Endothelial cell of umbilical vein (primary cell): ENCODE measurements around the gene S100A7. TPM values are rescaled to one million over a fixed set of nuclear protein-coding genes. Genes with fewer than 3 reads are reported as not detected.

Source experiments
- BruUV-seq: library from RNA; stranded (reverse); fragments of 400-500 nt; replicated peaks from 2 replicates; lab custom pipeline; 2021; lab: Mats Ljungman, UMichigan
- CTCF ChIA-PET: fragments of 300-600, 350-600 bp; sonication (Branson Sonifier 250); formaldehyde crosslinking; loops from one replicate; lab custom pipeline; 2021; ENCODE audit warnings: antibody characterized with exemption, inconsistent platforms; lab: Charles Lee
- POLR2A ChIA-PET: fragments of 300-600, 350-600 bp; sonication (Branson Sonifier 250); formaldehyde crosslinking; loops from one replicate; lab custom pipeline; 2021; ENCODE audit warnings: antibody characterized with exemption, inconsistent platforms; lab: Charles Lee
- DNase-seq: peaks from one replicate; pipeline ENCODE4 v3.0.0-alpha.2; 2011; ENCODE audit warnings: low read depth, low spot score
- FAIRE-seq: peaks from 2 replicates; lab custom pipeline; 2011; peaks lifted over from hg19 to GRCh38; lab: Jason Lieb, UNC
- H2AFZ ChIP-seq: 2 replicates; pipeline ENCODE4 v1.6.0; 2012; ENCODE audit warnings: low read depth, low read length, control low read depth, inconsistent platforms
- H3K27ac ChIP-seq: 2 replicates; pipeline ENCODE4 v1.5.1; 2011; ENCODE audit warnings: low read depth, mild to moderate bottlenecking, control low read depth, low read length, moderate library complexity; ENCODE audit not compliant: insufficient read depth
- H3K27me3 ChIP-seq, 2 experiments: 2 replicates each; pipeline versions ENCODE4 v1.6.0 to v1.6.1; 2011; ENCODE audit warnings: low read length in 2 of 2, mixed read lengths in 1 of 2; ENCODE audit not compliant: control insufficient read depth in 2 of 2, insufficient read depth in 2 of 2
- H3K36me3 ChIP-seq, 2 experiments: 2 replicates in 1 of 2; 3 replicates in 1 of 2; pipeline ENCODE4 v1.5.1; 2011; ENCODE audit warnings: low read length in 2 of 2, mild to moderate bottlenecking in 1 of 2, moderate library complexity in 1 of 2; ENCODE audit not compliant: control insufficient read depth in 2 of 2, insufficient read depth in 2 of 2; ENCODE audit errors: extremely low read depth in 1 of 2
- H3K4me1 ChIP-seq: 3 replicates; pipeline ENCODE4 v1.5.1; 2011; ENCODE audit warnings: mild to moderate bottlenecking, low read length; ENCODE audit not compliant: control insufficient read depth, insufficient read depth; ENCODE audit errors: extremely low read depth
- H3K4me2 ChIP-seq: 2 replicates; pipeline ENCODE4 v1.6.1; 2011; ENCODE audit warnings: low read length, control low read depth, mixed read lengths; ENCODE audit not compliant: insufficient read depth
- H3K4me3 ChIP-seq, 3 experiments: fragments of 200-600 bp in 1 of 3; sonication (generic), shearing (Covaris generic) in 1 of 3; replicated peaks in 1 of 3; 2 replicates each; pipeline ENCODE4 v1.5.1; 2011 to 2016; ENCODE audit warnings: control low read depth in 3 of 3, low read length in 3 of 3, mild to moderate bottlenecking in 2 of 3, inconsistent platforms in 1 of 3, low read depth in 1 of 3, moderate library complexity in 1 of 3; ENCODE audit not compliant: insufficient read depth in 1 of 3
- H3K79me2 ChIP-seq: 2 replicates; pipeline ENCODE4 v1.6.0; 2012; ENCODE audit warnings: low read length, inconsistent platforms; ENCODE audit not compliant: control insufficient read depth, insufficient read depth
- H3K9ac ChIP-seq: replicated peaks from 2 replicates; pipeline ENCODE3; 2011; ENCODE audit warnings: low read length, control low read depth; ENCODE audit not compliant: insufficient read depth; ENCODE audit errors: extremely low read depth
- H3K9me1 ChIP-seq: replicated peaks from 3 replicates; pipeline ENCODE4 v1.6.0; 2011; ENCODE audit warnings: mild to moderate bottlenecking, low read length; ENCODE audit not compliant: control insufficient read depth, insufficient read depth; ENCODE audit errors: extremely low read depth
- H3K9me3 ChIP-seq: replicated peaks from 2 replicates; pipeline ENCODE4 v1.5.1; 2012; ENCODE audit warnings: low read length, inconsistent platforms; ENCODE audit not compliant: control insufficient read depth, insufficient read depth
- H4K20me1 ChIP-seq: replicated peaks from 2 replicates; pipeline ENCODE3; 2011; ENCODE audit warnings: mild to moderate bottlenecking, low read length; ENCODE audit not compliant: control insufficient read depth, insufficient read depth; ENCODE audit errors: extremely low read depth
- CTCF ChIP-seq, 2 donors: IDR thresholded peaks; 1 replicate in 1 of 2; 2 replicates in 1 of 2; pipeline ENCODE4 v1.5.1; 2011; ENCODE audit warnings: low read length in 2 of 2, mild to moderate bottlenecking in 2 of 2, moderate library complexity in 2 of 2, control low read depth in 1 of 2, inconsistent platforms in 1 of 2, low read depth in 1 of 2; ENCODE audit not compliant: insufficient read depth in 1 of 2; ENCODE audit errors: extremely low read depth in 1 of 2
- EZH2 ChIP-seq: IDR thresholded peaks from 2 replicates; pipeline ENCODE4 v1.6.1; 2012; ENCODE audit warnings: borderline replicate concordance, low read depth, mild to moderate bottlenecking, moderate library complexity, low read length, inconsistent platforms; ENCODE audit not compliant: severe bottlenecking
- FOS ChIP-seq: IDR thresholded peaks from 2 replicates; pipeline ENCODE4 v1.6.1; 2011; ENCODE audit warnings: mild to moderate bottlenecking, low read length, moderate library complexity, borderline replicate concordance; ENCODE audit not compliant: insufficient read depth
- GATA2 ChIP-seq: IDR thresholded peaks from 2 replicates; pipeline ENCODE4 v1.7.0; 2011; ENCODE audit warnings: low read depth, mild to moderate bottlenecking, moderate library complexity, mixed read lengths, low read length; ENCODE audit not compliant: insufficient read length, insufficient read depth
- JUN ChIP-seq: IDR thresholded peaks from 2 replicates; pipeline ENCODE4 v1.6.1; 2011; ENCODE audit warnings: borderline replicate concordance, low read depth; ENCODE audit not compliant: insufficient read length, insufficient read depth
- MAX ChIP-seq: IDR thresholded peaks from 2 replicates; pipeline ENCODE4 v1.6.1; 2011; ENCODE audit not compliant: insufficient read depth, insufficient read length
- MYC ChIP-seq: IDR thresholded peaks from one replicate; pipeline ENCODE4 v1.6.1; 2011; ENCODE audit warnings: mild to moderate bottlenecking, low read depth, low read length
- POLR2A ChIP-seq: IDR thresholded peaks from 2 replicates; pipeline ENCODE4 v1.6.1; 2012; ENCODE audit warnings: low read depth, mild to moderate bottlenecking, control low read depth, low read length
- POLR2AphosphoS5 ChIP-seq: IDR thresholded peaks from 2 replicates; pipeline ENCODE4 v1.6.1; 2012; ENCODE audit warnings: low read depth, mild to moderate bottlenecking, control low read depth, low read length, moderate library complexity; ENCODE audit not compliant: insufficient read depth
- dilution Hi-C: fragments of 300-500 bp; cut with MboI; formaldehyde crosslinking; loops from one replicate; pipeline ENCODE4 v1.15.0; 2019; ENCODE audit warnings: low sequenced_read_pairs; ENCODE audit not compliant: extremely low pct_ligation_motif_present
- intact Hi-C: fragments of 100-400 bp; cut with micrococcal nuclease; formaldehyde crosslinking; loops from one replicate; pipeline ENCODE4 v1.10.0; 2022
- polyA plus RNA-seq, 4 experiments: library from polyadenylated mRNA; depleted of rRNA in 3 of 4; stranded (reverse) in 3 of 4; unstranded in 1 of 4; fragments of >200 nt; gene quantifications; 2 replicates each; pipeline versions ENCODE4 v1.2.1 to v1.2.3, GENCODE V29; 2011 to 2012; ENCODE audit warnings: missing spikeins in 1 of 4
- total RNA-seq: library from RNA; stranded (reverse); gene quantifications from 2 replicates; pipeline ENCODE4 v1.2.3, GENCODE V29; 2021

The S100A7 gene
- total and polyA plus RNA-seq, 2 donors (not counting 3 experiments of a cell fraction or from before 2014, with no cell fraction given), result not detected

DNA sequence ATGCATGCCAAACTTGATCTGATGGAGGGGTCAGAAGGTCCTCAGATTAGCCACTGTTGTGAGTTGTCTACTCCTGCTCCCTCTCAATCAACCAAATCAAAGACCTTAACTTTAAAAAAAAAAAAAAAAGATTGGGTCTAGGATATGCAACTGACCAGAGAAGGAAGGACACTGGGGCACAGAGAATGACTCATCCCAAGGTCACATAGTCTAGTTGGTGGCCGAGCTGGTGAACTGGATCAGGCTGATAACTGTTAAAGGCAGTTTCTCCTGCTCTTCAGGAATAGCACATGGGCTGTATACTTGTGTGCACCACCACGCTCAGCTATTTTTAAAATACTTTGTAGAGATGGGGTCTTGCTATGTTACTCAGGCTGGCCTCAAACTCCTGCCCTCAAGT, 14.8 kb upstream of the S100A7 start:
- intact Hi-C loops, result no loop called here
- Histone ChIP-seq H3K4me2 (no peak overlapping the region), H3K9me3 (no peaks in the 10 kb centered on the region), H3K27ac (no peak overlapping the region), H4K20me1 (no peaks in the 10 kb centered on the region), H3K9ac (no peak overlapping the region), H3K27me3 (peaks cover 4% of the 10 kb centered on the region in 2 experiments), H3K9me1 (no peaks in the 10 kb centered on the region), H3K36me3 (no peaks in the 10 kb centered on the region), H2AFZ (no peak overlapping the region), H3K79me2 (no peaks in the 10 kb centered on the region), H3K4me3 (no peak overlapping the region), H3K4me1 (no peaks in the 10 kb centered on the region)
- no peak for DNase-seq
- dilution Hi-C loops, result no loop called here
- TF ChIP-seq FOS (no peak), EZH2 (no peak), POLR2AphosphoS5 (no peak), MAX (no peak), JUN (no peak), MYC (no peak), GATA2 (no peak), POLR2A (no peak), CTCF (IDR thresholded peaks at IDR 0.05; ENCODE audit: extremely low read depth in 1 of 2, insufficient read depth in 1 of 2, low read depth in 1 of 2, low read length in 2 of 2) (no peak)
- POLR2A ChIA-PET, result no interaction called here
- BruUV-seq, result no TSS peak
- no peak for FAIRE-seq
- CTCF ChIA-PET, result no interaction called here
